Neural cell (in vitro differentiated cells): ENCODE results near the gene ELFN1. TPM values are rescaled to one million over a fixed set of nuclear protein-coding genes. Genes with fewer than 3 reads are reported as not detected.

Experiments
- H2AFZ ChIP-seq: fragments of 200-600, 300-800 bp; sonication (generic), shearing (Covaris generic); 2 replicates; pipeline ENCODE4 v1.6.0; 2014; ENCODE audit warnings: low read depth, mild to moderate bottlenecking, antibody characterized with exemption, low read length, moderate library complexity
- H3F3A ChIP-seq: fragments of 200-600 bp; shearing (Covaris generic); 2 replicates; pipeline ENCODE4 v1.6.1; 2016; ENCODE audit warnings: mild to moderate bottlenecking, moderate library complexity, mixed read lengths, antibody characterized with exemption, low read length; ENCODE audit not compliant: insufficient read depth, poor library complexity, severe bottlenecking
- H3K27ac ChIP-seq: fragments of 200-600, 300-800 bp; sonication (generic), shearing (Covaris generic); 2 replicates; pipeline ENCODE4 v1.5.1; 2014; ENCODE audit warnings: mild to moderate bottlenecking, low read length, moderate library complexity
- H3K27me3 ChIP-seq: fragments of 300-800, 200-600 bp; sonication (generic), shearing (Covaris generic); 2 replicates; pipeline ENCODE4 v1.6.0; 2014; ENCODE audit warnings: mild to moderate bottlenecking, low read depth, low read length, moderate library complexity; ENCODE audit not compliant: insufficient read depth
- H3K36me3 ChIP-seq: fragments of 300-800, 200-600 bp; sonication (generic), shearing (Covaris generic); 2 replicates; pipeline ENCODE4 v1.5.1; 2014; ENCODE audit warnings: mild to moderate bottlenecking, antibody characterized with exemption, low read length, moderate library complexity; ENCODE audit not compliant: insufficient read depth
- H3K4me2 ChIP-seq: fragments of 300-800, 200-600 bp; sonication (generic), shearing (Covaris generic); 2 replicates; pipeline ENCODE4 v1.6.0; 2014; ENCODE audit warnings: mild to moderate bottlenecking, low read length
- H3K4me3 ChIP-seq: fragments of 300-800, 200-600 bp; sonication (generic), shearing (Covaris generic); 2 replicates; pipeline ENCODE4 v1.5.1; 2014; ENCODE audit warnings: mild to moderate bottlenecking, low read length, moderate library complexity
- H3K79me2 ChIP-seq: fragments of 200-600 bp; shearing (Covaris generic); replicated peaks from 2 replicates; pipeline ENCODE4 v1.6.0; 2014; ENCODE audit warnings: mild to moderate bottlenecking, low read length, moderate library complexity; ENCODE audit not compliant: insufficient read depth
- H3K9ac ChIP-seq: fragments of 300-800, 200-600 bp; sonication (generic), shearing (Covaris generic); 2 replicates; pipeline ENCODE4 v1.6.1; 2016; ENCODE audit warnings: mild to moderate bottlenecking, low read length, mixed read lengths
- H3K9me2 ChIP-seq: fragments of 200-600 bp; shearing (Covaris generic); 2 replicates; pipeline ENCODE4 v1.6.1; 2016; ENCODE audit warnings: mild to moderate bottlenecking, low read length, mixed read lengths; ENCODE audit not compliant: insufficient read depth
- H3K9me3 ChIP-seq: fragments of 200-600, 300-800 bp; sonication (generic), shearing (Covaris generic); 2 replicates; pipeline ENCODE4 v1.6.1; 2016; ENCODE audit warnings: mild to moderate bottlenecking, mixed run types, low read length, moderate library complexity, mixed read lengths
- H4K20me1 ChIP-seq: fragments of 200-600 bp; shearing (Covaris generic); 2 replicates; pipeline ENCODE4 v1.6.1; 2016; ENCODE audit warnings: mild to moderate bottlenecking, mixed run types; ENCODE audit not compliant: insufficient read depth
- EP300 ChIP-seq: fragments of 450-650 bp; conservative IDR thresholded peaks from 2 replicates; pipeline ENCODE4 v1.6.1; 2014; ENCODE audit warnings: antibody characterized with exemption, mild to moderate bottlenecking, moderate library complexity; ENCODE audit not compliant: poor library complexity, severe bottlenecking
- EZH2 ChIP-seq: fragments of 200-600, 300-800 bp; shearing (Covaris generic), sonication (generic); IDR thresholded peaks from 2 replicates; pipeline ENCODE4 v1.6.1; 2014; ENCODE audit warnings: antibody characterized with exemption, low read length, borderline replicate concordance, mild to moderate bottlenecking; ENCODE audit not compliant: insufficient read depth, poor library complexity, severe bottlenecking
- MXI1 ChIP-seq: fragments of 450-650 bp; conservative IDR thresholded peaks from 2 replicates; pipeline ENCODE4 v1.6.1; 2014; ENCODE audit warnings: antibody characterized with exemption, mild to moderate bottlenecking; ENCODE audit not compliant: poor library complexity, severe bottlenecking
- POLR2AphosphoS5 ChIP-seq: IDR thresholded peaks from 2 replicates; pipeline ENCODE4 v1.6.1; 2012
- RAD21 ChIP-seq: fragments of 450-650 bp; conservative IDR thresholded peaks from 2 replicates; pipeline ENCODE4 v1.6.1; 2014; ENCODE audit warnings: antibody characterized with exemption, mild to moderate bottlenecking, moderate library complexity
- SMC3 ChIP-seq: fragments of 450-650 bp; conservative IDR thresholded peaks from 2 replicates; pipeline ENCODE4 v1.6.1; 2014; ENCODE audit warnings: antibody characterized with exemption, mild to moderate bottlenecking, moderate library complexity; ENCODE audit not compliant: poor library complexity
- TAF1 ChIP-seq: IDR thresholded peaks from 2 replicates; pipeline ENCODE4 v1.6.1; 2012; ENCODE audit warnings: low read depth
- polyA plus RNA-seq: library from polyadenylated mRNA; depleted of rRNA; stranded (reverse); fragments of >200 nt; gene quantifications from 2 replicates; pipeline ENCODE4 v1.2.3, GENCODE V29; 2014
- TF ChIP-seq, protein P1 (sequence below): IDR thresholded peaks from 2 replicates; pipeline ENCODE4 v1.6.1; 2012; ENCODE audit warnings: borderline replicate concordance
- TF ChIP-seq, protein P2 (sequence below): fragments of 450-650 bp; IDR thresholded peaks from 2 replicates; pipeline ENCODE4 v1.5.1; 2014; ENCODE audit warnings: antibody characterized with exemption, mild to moderate bottlenecking, moderate library complexity; ENCODE audit not compliant: poor library complexity, severe bottlenecking

Gene ELFN1
- polyA plus RNA-seq, 1 donor from 2014 or later = 11.8 TPM

- Histone ChIP-seq H3K4me2 (no peak overlapping the region), H3K4me3 (no peak overlapping the region), H2AFZ (no peak overlapping the region), H3K9me2 (no peaks in the 10 kb centered on the region), H3K27me3 (no peaks in the 10 kb centered on the region), H4K20me1 (no peaks in the 10 kb centered on the region), H3K9ac (no peak overlapping the region), H3K36me3 (no peaks in the 10 kb centered on the region), H3F3A (no peaks in the 10 kb centered on the region), H3K9me3 (no peaks in the 10 kb centered on the region), H3K27ac (no peak overlapping the region), H3K79me2 (no peaks in the 10 kb centered on the region)
- TF ChIP-seq POLR2AphosphoS5 = no peak
- no peak for TF ChIP-seq EP300
- no peak for TF ChIP-seq RAD21
- no peak for TF ChIP-seq SMC3
- TF ChIP-seq, protein P1, sequence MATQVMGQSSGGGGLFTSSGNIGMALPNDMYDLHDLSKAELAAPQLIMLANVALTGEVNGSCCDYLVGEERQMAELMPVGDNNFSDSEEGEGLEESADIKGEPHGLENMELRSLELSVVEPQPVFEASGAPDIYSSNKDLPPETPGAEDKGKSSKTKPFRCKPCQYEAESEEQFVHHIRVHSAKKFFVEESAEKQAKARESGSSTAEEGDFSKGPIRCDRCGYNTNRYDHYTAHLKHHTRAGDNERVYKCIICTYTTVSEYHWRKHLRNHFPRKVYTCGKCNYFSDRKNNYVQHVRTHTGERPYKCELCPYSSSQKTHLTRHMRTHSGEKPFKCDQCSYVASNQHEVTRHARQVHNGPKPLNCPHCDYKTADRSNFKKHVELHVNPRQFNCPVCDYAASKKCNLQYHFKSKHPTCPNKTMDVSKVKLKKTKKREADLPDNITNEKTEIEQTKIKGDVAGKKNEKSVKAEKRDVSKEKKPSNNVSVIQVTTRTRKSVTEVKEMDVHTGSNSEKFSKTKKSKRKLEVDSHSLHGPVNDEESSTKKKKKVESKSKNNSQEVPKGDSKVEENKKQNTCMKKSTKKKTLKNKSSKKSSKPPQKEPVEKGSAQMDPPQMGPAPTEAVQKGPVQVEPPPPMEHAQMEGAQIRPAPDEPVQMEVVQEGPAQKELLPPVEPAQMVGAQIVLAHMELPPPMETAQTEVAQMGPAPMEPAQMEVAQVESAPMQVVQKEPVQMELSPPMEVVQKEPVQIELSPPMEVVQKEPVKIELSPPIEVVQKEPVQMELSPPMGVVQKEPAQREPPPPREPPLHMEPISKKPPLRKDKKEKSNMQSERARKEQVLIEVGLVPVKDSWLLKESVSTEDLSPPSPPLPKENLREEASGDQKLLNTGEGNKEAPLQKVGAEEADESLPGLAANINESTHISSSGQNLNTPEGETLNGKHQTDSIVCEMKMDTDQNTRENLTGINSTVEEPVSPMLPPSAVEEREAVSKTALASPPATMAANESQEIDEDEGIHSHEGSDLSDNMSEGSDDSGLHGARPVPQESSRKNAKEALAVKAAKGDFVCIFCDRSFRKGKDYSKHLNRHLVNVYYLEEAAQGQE = no peak
- TF ChIP-seq, protein P2, sequence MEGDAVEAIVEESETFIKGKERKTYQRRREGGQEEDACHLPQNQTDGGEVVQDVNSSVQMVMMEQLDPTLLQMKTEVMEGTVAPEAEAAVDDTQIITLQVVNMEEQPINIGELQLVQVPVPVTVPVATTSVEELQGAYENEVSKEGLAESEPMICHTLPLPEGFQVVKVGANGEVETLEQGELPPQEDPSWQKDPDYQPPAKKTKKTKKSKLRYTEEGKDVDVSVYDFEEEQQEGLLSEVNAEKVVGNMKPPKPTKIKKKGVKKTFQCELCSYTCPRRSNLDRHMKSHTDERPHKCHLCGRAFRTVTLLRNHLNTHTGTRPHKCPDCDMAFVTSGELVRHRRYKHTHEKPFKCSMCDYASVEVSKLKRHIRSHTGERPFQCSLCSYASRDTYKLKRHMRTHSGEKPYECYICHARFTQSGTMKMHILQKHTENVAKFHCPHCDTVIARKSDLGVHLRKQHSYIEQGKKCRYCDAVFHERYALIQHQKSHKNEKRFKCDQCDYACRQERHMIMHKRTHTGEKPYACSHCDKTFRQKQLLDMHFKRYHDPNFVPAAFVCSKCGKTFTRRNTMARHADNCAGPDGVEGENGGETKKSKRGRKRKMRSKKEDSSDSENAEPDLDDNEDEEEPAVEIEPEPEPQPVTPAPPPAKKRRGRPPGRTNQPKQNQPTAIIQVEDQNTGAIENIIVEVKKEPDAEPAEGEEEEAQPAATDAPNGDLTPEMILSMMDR = no peak
- no peak for TF ChIP-seq TAF1
- no peak for TF ChIP-seq EZH2
- no peak for TF ChIP-seq MXI1
Measured at GRCh38 chr7:1715671-1716074, 45.6 kb downstream of the ELFN1 start.

GRCh38 chr7:1716263-1717094, 46.4 kb downstream of the ELFN1 start:
- peak overlapping the region; percentile 20 for H3K9ac ChIP-seq
- no peaks in the 10 kb centered on the region for H3K9me3 ChIP-seq
- TF ChIP-seq POLR2AphosphoS5 = no peak
- TF ChIP-seq, protein P2 = no peak
- TF ChIP-seq EZH2 = no peak
- TF ChIP-seq MXI1 = no peak
- TF ChIP-seq SMC3 = no peak
- TF ChIP-seq RAD21 = no peak
- TF ChIP-seq, protein P1 = no peak
- no peak for TF ChIP-seq TAF1
- no peak for TF ChIP-seq EP300
- H3K27ac ChIP-seq = no peak overlapping the region
- H3K4me2 ChIP-seq = no peak overlapping the region
- H3K9me2 ChIP-seq = no peaks in the 10 kb centered on the region
- no peaks in the 10 kb centered on the region for H3K36me3 ChIP-seq
- no peaks in the 10 kb centered on the region for H3F3A ChIP-seq
- H3K79me2 ChIP-seq = no peaks in the 10 kb centered on the region
- H2AFZ ChIP-seq = no peak overlapping the region
- H4K20me1 ChIP-seq = no peaks in the 10 kb centered on the region
- no peaks in the 10 kb centered on the region for H3K27me3 ChIP-seq
- H3K4me3 ChIP-seq = no peak overlapping the region
